HepG2 (cell line): Measurements from ENCODE around the gene SLC34A3. TPM values are rescaled to one million over a fixed set of nuclear protein-coding genes. Genes with fewer than 3 reads are reported as not detected.

Experiments used
- FOXJ3 ChIP-seq: sonication (generic); formaldehyde crosslinking; IDR thresholded peaks from 2 replicates; pipeline ENCODE4 v1.4.0; 2020; ENCODE audit warnings: missing genetic modification reagents, mild to moderate bottlenecking, borderline replicate concordance
- GZF1 ChIP-seq: sonication (generic); formaldehyde crosslinking; IDR thresholded peaks from 2 replicates; pipeline ENCODE4 v1.5.1; 2020; ENCODE audit warnings: mild to moderate bottlenecking, missing genetic modification reagents
- IRX3 ChIP-seq: sonication (generic); formaldehyde crosslinking; IDR thresholded peaks from 2 replicates; pipeline ENCODE4 v1.8.1; 2023; ENCODE audit warnings: mild to moderate bottlenecking, low read depth, missing genetic modification reagents, borderline replicate concordance
- MBNL3 ChIP-seq: fragments of 250-450 bp; sonication (Bioruptor Pico); conservative IDR thresholded peaks from 2 replicates; pipeline ENCODE4 v1.8.0; 2022; ENCODE audit warnings: mild to moderate bottlenecking, inconsistent platforms
- MXI1 ChIP-seq: IDR thresholded peaks from 3 replicates; pipeline ENCODE4 v1.6.1; 2012; ENCODE audit warnings: low read depth, low read length, inconsistent platforms, borderline replicate concordance
- PAWR ChIP-seq: sonication (generic); formaldehyde crosslinking; IDR thresholded peaks from 2 replicates; pipeline ENCODE4 v1.4.0; 2020; ENCODE audit warnings: missing genetic modification reagents, mild to moderate bottlenecking, borderline replicate concordance
- PHF20 ChIP-seq: sonication (generic); formaldehyde crosslinking; IDR thresholded peaks from 2 replicates; pipeline ENCODE4 v1.5.0; 2020; ENCODE audit warnings: mild to moderate bottlenecking, missing genetic modification reagents
- TARDBP ChIP-seq: sonication (generic); formaldehyde crosslinking; IDR thresholded peaks from 2 replicates; pipeline ENCODE4 v1.8.0; 2022; ENCODE audit warnings: mild to moderate bottlenecking, missing genetic modification reagents
- TCF7L2 ChIP-seq: IDR thresholded peaks from 2 replicates; pipeline ENCODE4 v1.6.1; 2011; ENCODE audit warnings: mild to moderate bottlenecking, low read depth, low read length, moderate library complexity
- ZBTB8A ChIP-seq: sonication (generic); formaldehyde crosslinking; IDR thresholded peaks from 2 replicates; pipeline ENCODE4 v1.4.0; 2020; ENCODE audit warnings: mild to moderate bottlenecking, low read depth, missing genetic modification reagents, borderline replicate concordance
- ZFX ChIP-seq: sonication (generic); formaldehyde crosslinking; IDR thresholded peaks from 2 replicates; pipeline ENCODE4 v1.4.0; 2020; ENCODE audit warnings: mild to moderate bottlenecking, low read depth, missing genetic modification reagents, moderate library complexity
- ZNF30 ChIP-seq: sonication (generic); formaldehyde crosslinking; IDR thresholded peaks from 2 replicates; pipeline ENCODE4 v1.5.0; 2020; ENCODE audit warnings: mild to moderate bottlenecking, missing genetic modification reagents
- ZNF546 ChIP-seq: sonication (generic); formaldehyde crosslinking; conservative IDR thresholded peaks from 2 replicates; pipeline ENCODE4 v1.8.1; 2023; ENCODE audit warnings: mild to moderate bottlenecking, missing genetic modification reagents
- ZNF792 ChIP-seq: IDR thresholded peaks from 2 replicates; pipeline ENCODE4 v1.6.1; 2016
- polyA plus RNA-seq, 8 experiments: library from polyadenylated mRNA; depleted of rRNA in 3 of 8; stranded (reverse) in 7 of 8; unstranded in 1 of 8; fragments of >200 nt; fragmentation: Illumina TruSeq in 4 of 8; extraction: Trizol in 4 of 8; gene quantifications; 2 replicates each; pipeline versions ENCODE4 v1.2.1 to v1.2.3, GENCODE V29; 2011 to 2016; ENCODE audit warnings: low read depth in 4 of 8, missing spikeins in 1 of 8, mixed read lengths in 1 of 8; ENCODE audit not compliant: insufficient read depth in 1 of 8
- total RNA-seq, 5 experiments: library from RNA; depleted of rRNA; stranded (reverse); fragments of >200 nt; fragmentation: Illumina TruSeq; extraction: Trizol; gene quantifications; 2 replicates each; pipeline ENCODE4 v1.2.3, GENCODE V29; 2016; ENCODE audit warnings: low read depth in 1 of 5
- TF ChIP-seq, protein P1 (sequence below): sonication (generic); formaldehyde crosslinking; IDR thresholded peaks from 2 replicates; pipeline ENCODE4 v1.4.0; 2020; ENCODE audit warnings: missing genetic modification reagents, borderline replicate concordance
- TF ChIP-seq, protein P2 (sequence below): sonication (generic); formaldehyde crosslinking; IDR thresholded peaks from 2 replicates; pipeline ENCODE4 v1.8.1; 2022; ENCODE audit warnings: mild to moderate bottlenecking, missing genetic modification reagents
- TF ChIP-seq, protein P3 (sequence below): sonication (generic); formaldehyde crosslinking; IDR thresholded peaks from 2 replicates; pipeline ENCODE4 v1.4.0; 2020; ENCODE audit warnings: missing genetic modification reagents; ENCODE audit errors: not compliant biosample characterization
- TF ChIP-seq, protein P4 (sequence below): sonication (generic); formaldehyde crosslinking; IDR thresholded peaks from 2 replicates; pipeline ENCODE4 v1.8.0; 2022; ENCODE audit warnings: mild to moderate bottlenecking, missing genetic modification reagents

Gene SLC34A3
- total and polyA plus RNA-seq, 2 of the 13 experiments (the other 11 are each of a cell fraction or from before 2014, with no cell fraction given): 0.07 to 1.0 TPM

GRCh38 chr9:137200311-137201204 lies 30.1 kb upstream of the SLC34A3 start, which contains the start of gene TPRN (continued):
- TF ChIP-seq IRX3 (CRISPR knock-in tag) (peak; percentile 84; the same call in 1 of the 2 replicates), MBNL3 (CRISPR knock-in tag) (no peak), MXI1 (peak; percentile 81; the same call in 2 of the 3 replicates), ZNF546 (CRISPR knock-in tag) (no peak), ZBTB8A (CRISPR knock-in tag) (no peak), TARDBP (CRISPR knock-in tag) (peak; percentile 90), PAWR (no peak), PHF20 (CRISPR knock-in tag) (peak; percentile 83), ZFX (peak; percentile 74), FOXJ3 (CRISPR knock-in tag) (peak; percentile 61; the same call in 1 of the 2 replicates), ZNF30 (CRISPR knock-in tag) (no peak), ZNF792 (peak; percentile 93), TCF7L2 (no peak), GZF1 (CRISPR knock-in tag) (peak; percentile 76; the same call in 1 of the 2 replicates)
- TF ChIP-seq, protein P1, sequence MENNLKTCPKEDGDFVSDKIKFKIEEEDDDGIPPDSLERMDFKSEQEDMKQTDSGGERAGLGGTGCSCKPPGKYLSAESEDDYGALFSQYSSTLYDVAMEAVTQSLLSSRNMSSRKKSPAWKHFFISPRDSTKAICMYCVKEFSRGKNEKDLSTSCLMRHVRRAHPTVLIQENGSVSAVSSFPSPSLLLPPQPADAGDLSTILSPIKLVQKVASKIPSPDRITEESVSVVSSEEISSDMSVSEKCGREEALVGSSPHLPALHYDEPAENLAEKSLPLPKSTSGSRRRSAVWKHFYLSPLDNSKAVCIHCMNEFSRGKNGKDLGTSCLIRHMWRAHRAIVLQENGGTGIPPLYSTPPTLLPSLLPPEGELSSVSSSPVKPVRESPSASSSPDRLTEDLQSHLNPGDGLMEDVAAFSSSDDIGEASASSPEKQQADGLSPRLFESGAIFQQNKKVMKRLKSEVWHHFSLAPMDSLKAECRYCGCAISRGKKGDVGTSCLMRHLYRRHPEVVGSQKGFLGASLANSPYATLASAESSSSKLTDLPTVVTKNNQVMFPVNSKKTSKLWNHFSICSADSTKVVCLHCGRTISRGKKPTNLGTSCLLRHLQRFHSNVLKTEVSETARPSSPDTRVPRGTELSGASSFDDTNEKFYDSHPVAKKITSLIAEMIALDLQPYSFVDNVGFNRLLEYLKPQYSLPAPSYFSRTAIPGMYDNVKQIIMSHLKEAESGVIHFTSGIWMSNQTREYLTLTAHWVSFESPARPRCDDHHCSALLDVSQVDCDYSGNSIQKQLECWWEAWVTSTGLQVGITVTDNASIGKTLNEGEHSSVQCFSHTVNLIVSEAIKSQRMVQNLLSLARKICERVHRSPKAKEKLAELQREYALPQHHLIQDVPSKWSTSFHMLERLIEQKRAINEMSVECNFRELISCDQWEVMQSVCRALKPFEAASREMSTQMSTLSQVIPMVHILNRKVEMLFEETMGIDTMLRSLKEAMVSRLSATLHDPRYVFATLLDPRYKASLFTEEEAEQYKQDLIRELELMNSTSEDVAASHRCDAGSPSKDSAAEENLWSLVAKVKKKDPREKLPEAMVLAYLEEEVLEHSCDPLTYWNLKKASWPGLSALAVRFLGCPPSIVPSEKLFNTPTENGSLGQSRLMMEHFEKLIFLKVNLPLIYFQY: 0 out of 2 replicates have a peak, but pooled peaks have one; percentile 20
- TF ChIP-seq, protein P2, sequence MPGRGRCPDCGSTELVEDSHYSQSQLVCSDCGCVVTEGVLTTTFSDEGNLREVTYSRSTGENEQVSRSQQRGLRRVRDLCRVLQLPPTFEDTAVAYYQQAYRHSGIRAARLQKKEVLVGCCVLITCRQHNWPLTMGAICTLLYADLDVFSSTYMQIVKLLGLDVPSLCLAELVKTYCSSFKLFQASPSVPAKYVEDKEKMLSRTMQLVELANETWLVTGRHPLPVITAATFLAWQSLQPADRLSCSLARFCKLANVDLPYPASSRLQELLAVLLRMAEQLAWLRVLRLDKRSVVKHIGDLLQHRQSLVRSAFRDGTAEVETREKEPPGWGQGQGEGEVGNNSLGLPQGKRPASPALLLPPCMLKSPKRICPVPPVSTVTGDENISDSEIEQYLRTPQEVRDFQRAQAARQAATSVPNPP: peak; percentile 83; the same call in 1 of the 2 replicates
- TF ChIP-seq, protein P3, sequence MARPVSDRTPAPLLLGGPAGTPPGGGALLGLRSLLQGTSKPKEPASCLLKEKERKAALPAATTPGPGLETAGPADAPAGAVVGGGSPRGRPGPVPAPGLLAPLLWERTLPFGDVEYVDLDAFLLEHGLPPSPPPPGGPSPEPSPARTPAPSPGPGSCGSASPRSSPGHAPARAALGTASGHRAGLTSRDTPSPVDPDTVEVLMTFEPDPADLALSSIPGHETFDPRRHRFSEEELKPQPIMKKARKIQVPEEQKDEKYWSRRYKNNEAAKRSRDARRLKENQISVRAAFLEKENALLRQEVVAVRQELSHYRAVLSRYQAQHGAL (CRISPR knock-in tag): no peak
- TF ChIP-seq, protein P4, sequence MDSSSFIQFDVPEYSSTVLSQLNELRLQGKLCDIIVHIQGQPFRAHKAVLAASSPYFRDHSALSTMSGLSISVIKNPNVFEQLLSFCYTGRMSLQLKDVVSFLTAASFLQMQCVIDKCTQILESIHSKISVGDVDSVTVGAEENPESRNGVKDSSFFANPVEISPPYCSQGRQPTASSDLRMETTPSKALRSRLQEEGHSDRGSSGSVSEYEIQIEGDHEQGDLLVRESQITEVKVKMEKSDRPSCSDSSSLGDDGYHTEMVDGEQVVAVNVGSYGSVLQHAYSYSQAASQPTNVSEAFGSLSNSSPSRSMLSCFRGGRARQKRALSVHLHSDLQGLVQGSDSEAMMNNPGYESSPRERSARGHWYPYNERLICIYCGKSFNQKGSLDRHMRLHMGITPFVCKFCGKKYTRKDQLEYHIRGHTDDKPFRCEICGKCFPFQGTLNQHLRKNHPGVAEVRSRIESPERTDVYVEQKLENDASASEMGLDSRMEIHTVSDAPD (CRISPR knock-in tag): peak; percentile 70; the same call in 1 of the 2 replicates
